Cardiac muscle cell (in vitro differentiated cells and primary cell): Measurements from ENCODE around the gene COPS9. TPM values are rescaled to one million over a fixed set of nuclear protein-coding genes. Genes with fewer than 3 reads are reported as not detected.

Experiments
- DNase-seq, 2 donors: peaks; one replicate each; pipeline versions ENCODE4 v3.0.0 to v3.0.0-alpha.2; 2010 to 2017; ENCODE audit warnings: low read depth in 1 of 2, low spot score in 1 of 2
- H3K27ac ChIP-seq: fragments of 200-600 bp; sonication (generic); 2 replicates; pipeline ENCODE4 v1.5.1; 2016
- H3K27me3 ChIP-seq: fragments of 200-600 bp; sonication (generic); 2 replicates; pipeline ENCODE4 v1.6.0; 2016; ENCODE audit warnings: control low read depth
- H3K36me3 ChIP-seq: fragments of 200-600 bp; sonication (generic); 2 replicates; pipeline ENCODE4 v1.5.1; 2016; ENCODE audit warnings: control low read depth
- H3K4me1 ChIP-seq: fragments of 200-600 bp; sonication (generic); 2 replicates; pipeline ENCODE4 v1.8.1; 2017; ENCODE audit warnings: low read depth, mild to moderate bottlenecking, mixed run types
- H3K4me3 ChIP-seq: fragments of 200-600 bp; sonication (generic); 2 replicates; pipeline ENCODE4 v1.5.1; 2016; ENCODE audit warnings: mild to moderate bottlenecking
- H3K9me3 ChIP-seq: fragments of 200-600 bp; sonication (generic); 2 replicates; pipeline ENCODE4 v1.5.1; 2017; ENCODE audit warnings: low read depth, mild to moderate bottlenecking, control low read depth
- CTCF ChIP-seq: IDR thresholded peaks from 2 replicates; pipeline ENCODE4 v1.5.1; 2012; ENCODE audit warnings: low read depth, mild to moderate bottlenecking, low read length
- polyA plus RNA-seq: library from polyadenylated mRNA; unstranded; fragments of >200 nt; fragmentation: Nextera tagmentation; extraction: Ambion mirVana; gene quantifications from 2 replicates; pipeline ENCODE4 v1.2.1, GENCODE V29; 2016
- total RNA-seq: library from RNA; depleted of rRNA; stranded (reverse); fragments of >200 nt; gene quantifications from 2 replicates; pipeline ENCODE4 v1.2.3, GENCODE V29; 2016

Gene COPS9
- total and polyA plus RNA-seq, 2 experiments from 2014 or later: 111 to 321 TPM

- H3K36me3 ChIP-seq: no peaks in the 10 kb centered on the region
- TF ChIP-seq CTCF: no peak
- H3K27me3 ChIP-seq: no peaks in the 10 kb centered on the region
- no peak overlapping the region for H3K27ac ChIP-seq
- no peak for DNase-seq
- H3K4me1 ChIP-seq: no peaks in the 10 kb centered on the region
- no peak overlapping the region for H3K4me3 ChIP-seq
- H3K9me3 ChIP-seq: no peaks in the 10 kb centered on the region
Measured at GRCh38 chr2:240142859-240143258, 6.8 kb upstream of the COPS9 start.

DNA sequence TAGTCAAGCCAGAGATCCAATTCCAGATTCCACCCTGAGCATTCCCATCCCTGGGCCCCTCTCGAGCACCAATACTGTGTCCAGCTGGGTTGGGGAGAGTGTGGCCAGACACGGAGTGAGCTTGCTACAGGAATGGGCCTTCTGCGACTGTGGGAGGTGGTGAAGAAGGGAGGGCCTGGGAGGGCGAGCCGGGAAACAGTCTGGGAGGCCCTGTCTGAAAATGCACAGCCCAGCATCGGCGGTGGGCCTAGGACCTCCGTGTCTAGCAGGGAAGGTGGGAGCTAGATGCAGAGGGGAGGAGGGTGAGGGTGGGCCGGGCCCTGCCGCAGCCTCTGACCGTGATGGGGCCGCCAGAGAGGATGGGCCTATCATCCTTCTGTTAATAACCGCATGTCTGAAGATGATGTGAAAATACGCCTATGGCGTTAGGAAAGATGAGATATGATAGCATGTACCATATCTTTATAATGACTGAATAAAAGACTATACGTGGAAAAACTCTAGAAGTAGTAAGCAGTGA is 6.2 kb upstream of the COPS9 start:
- H3K9me3 ChIP-seq: no peaks in the 10 kb centered on the region
- no peak for TF ChIP-seq CTCF
- DNase-seq: no peak
- H3K4me3 ChIP-seq: no peak overlapping the region
- no peaks in the 10 kb centered on the region for H3K4me1 ChIP-seq
- no peak overlapping the region for H3K27ac ChIP-seq
- H3K27me3 ChIP-seq: no peaks in the 10 kb centered on the region
- no peaks in the 10 kb centered on the region for H3K36me3 ChIP-seq

DNA sequence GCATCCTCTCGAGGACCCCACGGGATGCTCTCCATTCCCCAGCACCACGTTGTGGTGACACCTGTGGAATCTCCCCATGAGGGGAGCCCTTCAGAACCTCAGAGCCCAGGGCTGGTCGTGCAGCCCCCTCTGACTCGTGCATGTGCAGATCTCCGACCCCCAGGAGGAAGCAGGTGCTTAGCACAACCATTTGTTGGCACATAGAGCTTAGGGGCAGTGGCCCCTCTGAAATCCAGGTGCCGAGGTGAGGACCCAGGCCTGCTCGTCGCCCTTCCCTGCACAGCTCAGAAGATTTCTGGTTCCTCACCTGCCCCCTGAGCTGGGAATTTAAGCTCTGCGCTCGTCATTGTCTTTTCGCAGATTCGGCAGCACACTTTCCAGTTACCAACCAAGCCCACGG is 5.6 kb upstream of the COPS9 start:
- Histone ChIP-seq H3K9me3 (no peaks in the 10 kb centered on the region), H3K4me3 (no peak overlapping the region), H3K27me3 (no peaks in the 10 kb centered on the region), H3K36me3 (no peaks in the 10 kb centered on the region), H3K4me1 (no peaks in the 10 kb centered on the region), H3K27ac (no peak overlapping the region)
- no peak for DNase-seq
- no peak for TF ChIP-seq CTCF

GRCh38 chr2:240140920-240141319 is 4.8 kb upstream of the COPS9 start:
- H3K36me3 ChIP-seq: no peaks in the 10 kb centered on the region
- no peak for TF ChIP-seq CTCF
- H3K27ac ChIP-seq: no peak overlapping the region
- no peaks in the 10 kb centered on the region for H3K9me3 ChIP-seq
- no peaks in the 10 kb centered on the region for H3K4me1 ChIP-seq
- no peak overlapping the region for H3K4me3 ChIP-seq
- DNase-seq: no peak
- no peaks in the 10 kb centered on the region for H3K27me3 ChIP-seq

DNA sequence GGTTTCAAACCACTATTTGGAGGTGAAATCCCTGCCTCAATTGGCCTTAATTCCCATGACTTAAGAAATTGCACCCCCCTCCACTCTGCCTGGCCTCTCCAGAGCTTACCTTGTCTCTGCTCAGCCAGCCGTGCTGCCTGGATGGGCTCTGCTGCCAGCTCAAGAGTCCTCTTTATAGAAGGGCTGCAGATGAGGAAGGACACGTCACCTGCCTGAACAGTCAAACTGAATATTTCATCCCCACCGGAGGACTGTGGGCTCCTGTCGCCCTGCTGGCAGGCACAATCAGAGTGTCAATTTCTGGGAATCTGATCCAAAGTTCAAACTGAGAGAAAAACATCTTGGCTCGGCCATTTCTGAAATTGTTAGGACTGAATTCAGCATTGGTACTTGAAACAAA is 4.4 kb upstream of the COPS9 start, which contains the start of gene OTOS:
Gene OTOS, minus strand, starts transcription at position 148 of the 400 bp plus-strand sequence. CDS start 332 bp downstream, outside the sequence.
- no peaks in the 10 kb centered on the region for H3K36me3 ChIP-seq
- H3K4me1 ChIP-seq: no peaks in the 10 kb centered on the region
- TF ChIP-seq CTCF: no peak
- H3K27me3 ChIP-seq: no peaks in the 10 kb centered on the region
- H3K9me3 ChIP-seq: no peaks in the 10 kb centered on the region
- no peak for DNase-seq
- H3K4me3 ChIP-seq: no peak within 1 kb of the TSS
- H3K27ac ChIP-seq: peak within 1 kb of the TSS; percentile 11
